Panc1 (cell line): ENCODE data around the gene GABRG3.

Experiments used
- CTCF ChIP-seq: fragments of 450-650 bp; IDR thresholded peaks from 2 replicates; pipeline ENCODE4 v1.5.1; 2017; ENCODE audit warnings: mild to moderate bottlenecking
- POLR2AphosphoS5 ChIP-seq: IDR thresholded peaks from 2 replicates; pipeline ENCODE4 v1.6.1; 2012; ENCODE audit warnings: mild to moderate bottlenecking, low read depth, low read length, moderate library complexity
- TCF7L2 ChIP-seq: IDR thresholded peaks from 2 replicates; pipeline ENCODE4 v1.6.1; 2011; ENCODE audit warnings: mild to moderate bottlenecking, low read depth, low read length, inconsistent platforms

GRCh38 chr15:27019687-27020086 lies 48.7 kb downstream of the GABRG3 start:
- no peak for TF ChIP-seq CTCF
- TF ChIP-seq POLR2AphosphoS5, result no peak
- no peak for TF ChIP-seq TCF7L2
